Astrocyte (in vitro differentiated cells and primary cell): ENCODE results near the gene TMEM86A.

ENCODE experiments used
- CTCF ChIP-seq: IDR thresholded peaks from 2 replicates; pipeline ENCODE4 v1.5.1; 2011; ENCODE audit warnings: low read depth, mild to moderate bottlenecking, inconsistent platforms, low read length, moderate library complexity; ENCODE audit not compliant: insufficient read depth
- EZH2 ChIP-seq: IDR thresholded peaks from 2 replicates; pipeline ENCODE4 v1.6.1; 2012; ENCODE audit warnings: mild to moderate bottlenecking, low read length, inconsistent platforms; ENCODE audit not compliant: insufficient read depth

- TF ChIP-seq CTCF (no peak), EZH2 (no peak)
Observed at GRCh38 chr11:18677560-18677959, 21.0 kb upstream of the TMEM86A start.
